ENCODE results near the gene BCAS3. TPM values are rescaled to one million over a fixed set of nuclear protein-coding genes. Genes with fewer than 3 reads are reported as not detected.

BCAS3 gene
- polyA plus RNA-seq, 1 donor from 2014 or later, result 21.6 TPM

- Histone ChIP-seq H4K20me1 (ENCODE audit: insufficient read depth) (no peaks in the 10 kb centered on the region), H3K9me2 (ENCODE audit: insufficient read depth, low read length) (no peaks in the 10 kb centered on the region)
These were observed 644.8 kb downstream of the BCAS3 start for GRCh38 chr17:61322325-61323002.

More at GRCh38 chr17:61322325-61323002, 644.8 kb downstream of the BCAS3 start:
- Histone ChIP-seq H3K27ac (ENCODE audit: low read length) (no peak overlapping the region), H2AFZ (ENCODE audit: low read depth, low read length) (no peak overlapping the region), H3K9me3 (ENCODE audit: low read length) (no peaks in the 10 kb centered on the region), H3K4me3 (ENCODE audit: low read length) (no peak overlapping the region), H3K79me2 (replicated peaks; ENCODE audit: insufficient read depth, low read length) (no peaks in the 10 kb centered on the region), H3K9ac (ENCODE audit: low read length) (no peak overlapping the region), H3F3A (ENCODE audit: insufficient read depth, low read length, poor library complexity, severe bottlenecking) (no peaks in the 10 kb centered on the region), H3K27me3 (ENCODE audit: insufficient read depth, low read depth, low read length) (no peaks in the 10 kb centered on the region), H3K36me3 (ENCODE audit: insufficient read depth, low read length) (no peaks in the 10 kb centered on the region), H3K4me2 (ENCODE audit: low read length) (no peak overlapping the region)
- no peak for TF ChIP-seq CTCF (IDR thresholded peaks at IDR 0.05; ENCODE audit: poor library complexity, severe bottlenecking)
- TF ChIP-seq MXI1 (conservative IDR thresholded peaks at IDR 0.05; ENCODE audit: poor library complexity, severe bottlenecking), result no peak
- TF ChIP-seq TAF1 (IDR thresholded peaks at IDR 0.05; ENCODE audit: low read depth), result no peak
- TF ChIP-seq REST (IDR thresholded peaks at IDR 0.05; ENCODE audit: borderline replicate concordance), result no peak
- no peak for TF ChIP-seq POLR2AphosphoS5 (IDR thresholded peaks at IDR 0.05)
- no peak for TF ChIP-seq EZH2 (IDR thresholded peaks at IDR 0.05; ENCODE audit: borderline replicate concordance, insufficient read depth, low read length, poor library complexity, severe bottlenecking)
- TF ChIP-seq RAD21 (conservative IDR thresholded peaks at IDR 0.05), result no peak
- TF ChIP-seq SMC3 (conservative IDR thresholded peaks at IDR 0.05; ENCODE audit: poor library complexity), result no peak
- TF ChIP-seq EP300 (conservative IDR thresholded peaks at IDR 0.05; ENCODE audit: poor library complexity, severe bottlenecking), result no peak
